Neural cell (in vitro differentiated cells): ENCODE results near the gene CDHR5. TPM values are rescaled to one million over a fixed set of nuclear protein-coding genes. Genes with fewer than 3 reads are reported as not detected.

Source experiments
- H2AFZ ChIP-seq: fragments of 200-600, 300-800 bp; sonication (generic), shearing (Covaris generic); 2 replicates; pipeline ENCODE4 v1.6.0; 2014; ENCODE audit warnings: low read depth, mild to moderate bottlenecking, antibody characterized with exemption, low read length, moderate library complexity
- H3F3A ChIP-seq: fragments of 200-600 bp; shearing (Covaris generic); 2 replicates; pipeline ENCODE4 v1.6.1; 2016; ENCODE audit warnings: mild to moderate bottlenecking, moderate library complexity, mixed read lengths, antibody characterized with exemption, low read length; ENCODE audit not compliant: insufficient read depth, poor library complexity, severe bottlenecking
- H3K27ac ChIP-seq: fragments of 200-600, 300-800 bp; sonication (generic), shearing (Covaris generic); 2 replicates; pipeline ENCODE4 v1.5.1; 2014; ENCODE audit warnings: mild to moderate bottlenecking, low read length, moderate library complexity
- H3K27me3 ChIP-seq: fragments of 300-800, 200-600 bp; sonication (generic), shearing (Covaris generic); 2 replicates; pipeline ENCODE4 v1.6.0; 2014; ENCODE audit warnings: mild to moderate bottlenecking, low read depth, low read length, moderate library complexity; ENCODE audit not compliant: insufficient read depth
- H3K36me3 ChIP-seq: fragments of 300-800, 200-600 bp; sonication (generic), shearing (Covaris generic); 2 replicates; pipeline ENCODE4 v1.5.1; 2014; ENCODE audit warnings: mild to moderate bottlenecking, antibody characterized with exemption, low read length, moderate library complexity; ENCODE audit not compliant: insufficient read depth
- H3K4me2 ChIP-seq: fragments of 300-800, 200-600 bp; sonication (generic), shearing (Covaris generic); 2 replicates; pipeline ENCODE4 v1.6.0; 2014; ENCODE audit warnings: mild to moderate bottlenecking, low read length
- H3K4me3 ChIP-seq: fragments of 300-800, 200-600 bp; sonication (generic), shearing (Covaris generic); 2 replicates; pipeline ENCODE4 v1.5.1; 2014; ENCODE audit warnings: mild to moderate bottlenecking, low read length, moderate library complexity
- H3K79me2 ChIP-seq: fragments of 200-600 bp; shearing (Covaris generic); replicated peaks from 2 replicates; pipeline ENCODE4 v1.6.0; 2014; ENCODE audit warnings: mild to moderate bottlenecking, low read length, moderate library complexity; ENCODE audit not compliant: insufficient read depth
- H3K9ac ChIP-seq: fragments of 300-800, 200-600 bp; sonication (generic), shearing (Covaris generic); 2 replicates; pipeline ENCODE4 v1.6.1; 2016; ENCODE audit warnings: mild to moderate bottlenecking, low read length, mixed read lengths
- H3K9me2 ChIP-seq: fragments of 200-600 bp; shearing (Covaris generic); 2 replicates; pipeline ENCODE4 v1.6.1; 2016; ENCODE audit warnings: mild to moderate bottlenecking, low read length, mixed read lengths; ENCODE audit not compliant: insufficient read depth
- H3K9me3 ChIP-seq: fragments of 200-600, 300-800 bp; sonication (generic), shearing (Covaris generic); 2 replicates; pipeline ENCODE4 v1.6.1; 2016; ENCODE audit warnings: mild to moderate bottlenecking, mixed run types, low read length, moderate library complexity, mixed read lengths
- H4K20me1 ChIP-seq: fragments of 200-600 bp; shearing (Covaris generic); 2 replicates; pipeline ENCODE4 v1.6.1; 2016; ENCODE audit warnings: mild to moderate bottlenecking, mixed run types; ENCODE audit not compliant: insufficient read depth
- EP300 ChIP-seq: fragments of 450-650 bp; conservative IDR thresholded peaks from 2 replicates; pipeline ENCODE4 v1.6.1; 2014; ENCODE audit warnings: antibody characterized with exemption, mild to moderate bottlenecking, moderate library complexity; ENCODE audit not compliant: poor library complexity, severe bottlenecking
- EZH2 ChIP-seq: fragments of 200-600, 300-800 bp; shearing (Covaris generic), sonication (generic); IDR thresholded peaks from 2 replicates; pipeline ENCODE4 v1.6.1; 2014; ENCODE audit warnings: antibody characterized with exemption, low read length, borderline replicate concordance, mild to moderate bottlenecking; ENCODE audit not compliant: insufficient read depth, poor library complexity, severe bottlenecking
- MXI1 ChIP-seq: fragments of 450-650 bp; conservative IDR thresholded peaks from 2 replicates; pipeline ENCODE4 v1.6.1; 2014; ENCODE audit warnings: antibody characterized with exemption, mild to moderate bottlenecking; ENCODE audit not compliant: poor library complexity, severe bottlenecking
- POLR2AphosphoS5 ChIP-seq: IDR thresholded peaks from 2 replicates; pipeline ENCODE4 v1.6.1; 2012
- RAD21 ChIP-seq: fragments of 450-650 bp; conservative IDR thresholded peaks from 2 replicates; pipeline ENCODE4 v1.6.1; 2014; ENCODE audit warnings: antibody characterized with exemption, mild to moderate bottlenecking, moderate library complexity
- SMC3 ChIP-seq: fragments of 450-650 bp; conservative IDR thresholded peaks from 2 replicates; pipeline ENCODE4 v1.6.1; 2014; ENCODE audit warnings: antibody characterized with exemption, mild to moderate bottlenecking, moderate library complexity; ENCODE audit not compliant: poor library complexity
- TAF1 ChIP-seq: IDR thresholded peaks from 2 replicates; pipeline ENCODE4 v1.6.1; 2012; ENCODE audit warnings: low read depth
- polyA plus RNA-seq: library from polyadenylated mRNA; depleted of rRNA; stranded (reverse); fragments of >200 nt; gene quantifications from 2 replicates; pipeline ENCODE4 v1.2.3, GENCODE V29; 2014
- TF ChIP-seq, protein P1 (sequence below): fragments of 450-650 bp; IDR thresholded peaks from 2 replicates; pipeline ENCODE4 v1.5.1; 2014; ENCODE audit warnings: antibody characterized with exemption, mild to moderate bottlenecking, moderate library complexity; ENCODE audit not compliant: poor library complexity, severe bottlenecking
- TF ChIP-seq, protein P2 (sequence below): IDR thresholded peaks from 2 replicates; pipeline ENCODE4 v1.6.1; 2012; ENCODE audit warnings: borderline replicate concordance

The CDHR5 gene
- polyA plus RNA-seq, 1 donor from 2014 or later = not detected

DNA sequence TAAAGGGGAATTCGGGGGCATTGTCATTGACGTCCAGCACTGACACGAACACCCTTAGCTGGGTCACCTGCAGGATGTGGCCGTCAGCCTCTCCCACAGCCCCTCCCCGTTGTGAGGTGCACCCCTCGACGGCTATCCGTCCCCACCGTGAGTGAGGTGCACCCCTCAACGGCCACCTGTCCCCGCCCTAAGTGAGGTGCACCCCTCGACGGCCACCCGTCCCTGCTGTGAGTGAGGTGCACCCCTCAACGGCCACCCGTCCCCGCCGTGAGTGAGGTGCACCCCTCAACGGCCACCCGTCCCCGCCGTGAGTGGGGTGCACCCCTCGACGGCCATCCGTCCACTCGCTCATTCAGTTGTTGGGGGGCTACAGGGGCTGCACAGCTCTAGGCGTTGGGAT is 2.9 kb downstream of the CDHR5 start:
- Histone ChIP-seq H3K4me2 (no peak overlapping the region), H3K9ac (no peak overlapping the region), H3K4me3 (no peak overlapping the region), H3K27me3 (no peaks in the 10 kb centered on the region), H3K36me3 (no peaks in the 10 kb centered on the region), H2AFZ (no peak overlapping the region), H4K20me1 (no peaks in the 10 kb centered on the region), H3K79me2 (no peaks in the 10 kb centered on the region), H3K9me3 (no peaks in the 10 kb centered on the region), H3F3A (no peaks in the 10 kb centered on the region), H3K27ac (no peak overlapping the region), H3K9me2 (no peaks in the 10 kb centered on the region)
- TF ChIP-seq POLR2AphosphoS5 (no peak), EP300 (no peak), RAD21 (no peak), TAF1 (no peak), SMC3 (no peak), EZH2 (no peak), MXI1 (no peak)
- TF ChIP-seq, protein P1, sequence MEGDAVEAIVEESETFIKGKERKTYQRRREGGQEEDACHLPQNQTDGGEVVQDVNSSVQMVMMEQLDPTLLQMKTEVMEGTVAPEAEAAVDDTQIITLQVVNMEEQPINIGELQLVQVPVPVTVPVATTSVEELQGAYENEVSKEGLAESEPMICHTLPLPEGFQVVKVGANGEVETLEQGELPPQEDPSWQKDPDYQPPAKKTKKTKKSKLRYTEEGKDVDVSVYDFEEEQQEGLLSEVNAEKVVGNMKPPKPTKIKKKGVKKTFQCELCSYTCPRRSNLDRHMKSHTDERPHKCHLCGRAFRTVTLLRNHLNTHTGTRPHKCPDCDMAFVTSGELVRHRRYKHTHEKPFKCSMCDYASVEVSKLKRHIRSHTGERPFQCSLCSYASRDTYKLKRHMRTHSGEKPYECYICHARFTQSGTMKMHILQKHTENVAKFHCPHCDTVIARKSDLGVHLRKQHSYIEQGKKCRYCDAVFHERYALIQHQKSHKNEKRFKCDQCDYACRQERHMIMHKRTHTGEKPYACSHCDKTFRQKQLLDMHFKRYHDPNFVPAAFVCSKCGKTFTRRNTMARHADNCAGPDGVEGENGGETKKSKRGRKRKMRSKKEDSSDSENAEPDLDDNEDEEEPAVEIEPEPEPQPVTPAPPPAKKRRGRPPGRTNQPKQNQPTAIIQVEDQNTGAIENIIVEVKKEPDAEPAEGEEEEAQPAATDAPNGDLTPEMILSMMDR = no peak
- TF ChIP-seq, protein P2, sequence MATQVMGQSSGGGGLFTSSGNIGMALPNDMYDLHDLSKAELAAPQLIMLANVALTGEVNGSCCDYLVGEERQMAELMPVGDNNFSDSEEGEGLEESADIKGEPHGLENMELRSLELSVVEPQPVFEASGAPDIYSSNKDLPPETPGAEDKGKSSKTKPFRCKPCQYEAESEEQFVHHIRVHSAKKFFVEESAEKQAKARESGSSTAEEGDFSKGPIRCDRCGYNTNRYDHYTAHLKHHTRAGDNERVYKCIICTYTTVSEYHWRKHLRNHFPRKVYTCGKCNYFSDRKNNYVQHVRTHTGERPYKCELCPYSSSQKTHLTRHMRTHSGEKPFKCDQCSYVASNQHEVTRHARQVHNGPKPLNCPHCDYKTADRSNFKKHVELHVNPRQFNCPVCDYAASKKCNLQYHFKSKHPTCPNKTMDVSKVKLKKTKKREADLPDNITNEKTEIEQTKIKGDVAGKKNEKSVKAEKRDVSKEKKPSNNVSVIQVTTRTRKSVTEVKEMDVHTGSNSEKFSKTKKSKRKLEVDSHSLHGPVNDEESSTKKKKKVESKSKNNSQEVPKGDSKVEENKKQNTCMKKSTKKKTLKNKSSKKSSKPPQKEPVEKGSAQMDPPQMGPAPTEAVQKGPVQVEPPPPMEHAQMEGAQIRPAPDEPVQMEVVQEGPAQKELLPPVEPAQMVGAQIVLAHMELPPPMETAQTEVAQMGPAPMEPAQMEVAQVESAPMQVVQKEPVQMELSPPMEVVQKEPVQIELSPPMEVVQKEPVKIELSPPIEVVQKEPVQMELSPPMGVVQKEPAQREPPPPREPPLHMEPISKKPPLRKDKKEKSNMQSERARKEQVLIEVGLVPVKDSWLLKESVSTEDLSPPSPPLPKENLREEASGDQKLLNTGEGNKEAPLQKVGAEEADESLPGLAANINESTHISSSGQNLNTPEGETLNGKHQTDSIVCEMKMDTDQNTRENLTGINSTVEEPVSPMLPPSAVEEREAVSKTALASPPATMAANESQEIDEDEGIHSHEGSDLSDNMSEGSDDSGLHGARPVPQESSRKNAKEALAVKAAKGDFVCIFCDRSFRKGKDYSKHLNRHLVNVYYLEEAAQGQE = no peak

DNA sequence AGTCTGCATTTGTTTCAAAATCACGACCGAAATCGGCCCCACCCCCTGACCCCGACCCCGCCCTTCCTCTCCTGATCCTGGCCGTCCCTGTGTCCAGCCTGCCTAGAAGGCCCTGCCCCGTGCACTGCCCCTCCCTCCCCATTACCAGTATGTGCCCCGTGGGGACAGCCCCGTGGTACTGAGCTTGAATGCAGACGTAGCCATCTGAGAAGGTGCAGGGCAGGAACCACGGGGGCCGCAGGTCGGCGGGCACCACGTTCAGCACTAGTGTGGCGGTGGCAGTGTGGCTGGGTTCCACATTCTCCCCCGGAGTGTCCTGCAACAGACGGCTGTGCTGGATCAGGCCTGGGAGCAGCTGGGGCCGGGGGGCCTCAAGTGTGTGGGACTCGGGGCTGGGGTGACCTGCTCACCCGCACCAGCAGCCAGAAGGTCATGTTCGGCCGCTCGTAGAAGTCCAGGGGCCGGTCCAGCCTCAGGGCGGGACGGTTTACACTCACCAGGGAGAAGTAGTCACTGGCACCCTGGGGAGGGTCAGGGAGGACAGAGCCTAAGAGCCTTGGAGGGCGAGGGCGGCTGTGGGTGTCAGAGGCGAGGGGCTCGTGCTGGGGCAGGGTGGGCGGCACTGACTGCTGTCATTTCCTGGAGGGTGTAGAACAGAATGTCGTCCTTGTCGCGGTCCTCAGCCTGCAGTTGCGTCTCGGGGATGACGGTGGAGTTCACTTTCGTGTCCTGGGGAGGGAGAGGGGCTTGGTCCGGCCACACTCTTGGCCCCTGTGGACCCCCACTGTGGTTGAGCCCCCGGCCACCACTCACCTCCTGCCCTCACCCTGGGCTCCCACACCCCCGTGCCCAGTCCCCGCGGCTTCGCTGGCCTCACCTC is 3.6 kb downstream of the CDHR5 start:
- no peaks in the 10 kb centered on the region for H4K20me1 ChIP-seq
- no peak overlapping the region for H2AFZ ChIP-seq
- no peaks in the 10 kb centered on the region for H3K27me3 ChIP-seq
- no peak overlapping the region for H3K9ac ChIP-seq
- no peaks in the 10 kb centered on the region for H3K79me2 ChIP-seq
- H3K9me2 ChIP-seq = no peaks in the 10 kb centered on the region
- no peak overlapping the region for H3K4me3 ChIP-seq
- no peak overlapping the region for H3K4me2 ChIP-seq
- no peak for TF ChIP-seq EZH2
- no peak for TF ChIP-seq POLR2AphosphoS5
- TF ChIP-seq RAD21 = no peak
- no peak for TF ChIP-seq EP300
- TF ChIP-seq, protein P2 = no peak
- TF ChIP-seq TAF1 = no peak
- TF ChIP-seq MXI1 = no peak
- TF ChIP-seq SMC3 = no peak
- TF ChIP-seq, protein P1 = no peak
- no peaks in the 10 kb centered on the region for H3K9me3 ChIP-seq
- H3K36me3 ChIP-seq = no peaks in the 10 kb centered on the region
- no peak overlapping the region for H3K27ac ChIP-seq
- H3F3A ChIP-seq = no peaks in the 10 kb centered on the region
